Colonic mucosa (tissue), 4 donors: ENCODE results near the gene COQ8A. TPM values are rescaled to one million over a fixed set of nuclear protein-coding genes. Genes with fewer than 3 reads are reported as not detected.

Source experiments
- DNase-seq: peaks from one replicate; pipeline ENCODE4 v3.0.0-alpha.2; 2020
- H3K27ac ChIP-seq: fragments of 200-600 bp; one replicate; pipeline ENCODE4 v1.8.0; 2021
- H3K27me3 ChIP-seq: fragments of 200-600 bp; one replicate; pipeline ENCODE4 v1.8.0; 2021
- H3K36me3 ChIP-seq: fragments of 200-600 bp; one replicate; pipeline ENCODE4 v1.8.0; 2021
- H3K4me1 ChIP-seq: fragments of 200-600 bp; one replicate; pipeline ENCODE4 v1.8.0; 2021; ENCODE audit warnings: mild to moderate bottlenecking
- H3K4me3 ChIP-seq: fragments of 200-600 bp; one replicate; pipeline ENCODE4 v1.8.0; 2021
- H3K9ac ChIP-seq, 2 donors: one replicate each; pipeline ENCODE4 v1.7.0; 2013; ENCODE audit warnings: control low read depth in 2 of 2, low read depth in 2 of 2, low read length in 2 of 2
- H3K9me3 ChIP-seq: fragments of 200-600 bp; one replicate; pipeline ENCODE4 v1.8.0; 2021
- CTCF ChIP-seq: fragments of 200-600 bp; IDR thresholded peaks from one replicate; pipeline ENCODE4 v1.8.0; 2022; ENCODE audit warnings: antibody characterized with exemption, mild to moderate bottlenecking
- intact Hi-C: fragments of 100-400 bp; cut with DNase I; formaldehyde crosslinking; loops from one replicate; pipeline ENCODE4 v1.14.1; 2022
- total RNA-seq, 2 donors: library from RNA; stranded (reverse); fragmentation: NEBNext Ultra II Directional in 1 of 2; extraction: Animal tissue kit (Norgen Biotek cat#: 25700) in 1 of 2; gene quantifications; one replicate each; pipeline ENCODE4 v1.2.1, GENCODE V29; 2021
- donor health status: healthy.
- donor health status: DM: no; HTN: no; CAD: no.
- donor health status: DM: no; HTN: no; CAD: no.

The COQ8A gene
- total RNA-seq, 2 donors from 2014 or later: 56.3 to 58.1 TPM

GRCh38 chr1:226989085-226989920 is 49.2 kb downstream of the COQ8A start:
- no peak for TF ChIP-seq CTCF
- Histone ChIP-seq H3K27me3 (no peaks in the 10 kb centered on the region), H3K9me3 (no peaks in the 10 kb centered on the region), H3K9ac (peak overlapping the region; percentile 7 to 76), H3K4me1 (peaks cover 16% of the 10 kb centered on the region), H3K27ac (peak overlapping the region; percentile 87), H3K36me3 (peaks cover 7% of the 10 kb centered on the region), H3K4me3 (no peak overlapping the region)
- DNase-seq: peak; percentile 56
- intact Hi-C loops: loop anchor here (5.0 kb wide), 1 partner anchor 42 kb away; no protein-coding TSS in a partner anchor

GRCh38 chr1:226990133-226990716 is 50.1 kb downstream of the COQ8A start:
- no peak overlapping the region for H3K4me3 ChIP-seq
- H3K27ac ChIP-seq: peak overlapping the region; percentile 87
- peak overlapping the region in 1 of 2 donors; percentile 76 for H3K9ac ChIP-seq
- TF ChIP-seq CTCF: no peak
- peak; percentile 88 for DNase-seq
- peaks cover 16% of the 10 kb centered on the region for H3K4me1 ChIP-seq
- H3K9me3 ChIP-seq: no peaks in the 10 kb centered on the region
- intact Hi-C loops: no loop called here
- no peaks in the 10 kb centered on the region for H3K27me3 ChIP-seq
- H3K36me3 ChIP-seq: peaks cover 7% of the 10 kb centered on the region

GRCh38 chr1:226991920-226992319 is 51.8 kb downstream of the COQ8A start:
- no peaks in the 10 kb centered on the region for H3K27me3 ChIP-seq
- DNase-seq: no peak
- H3K4me3 ChIP-seq: no peak overlapping the region
- H3K4me1 ChIP-seq: peaks cover 16% of the 10 kb centered on the region
- no peak overlapping the region for H3K27ac ChIP-seq
- intact Hi-C loops: no loop called here
- H3K9me3 ChIP-seq: no peaks in the 10 kb centered on the region
- H3K9ac ChIP-seq: no peak overlapping the region
- TF ChIP-seq CTCF: no peak
- H3K36me3 ChIP-seq: peaks cover 2% of the 10 kb centered on the region

GRCh38 chr1:226993814-226994585 is 53.9 kb downstream of the COQ8A start:
- Histone ChIP-seq H3K27ac (no peak overlapping the region), H3K36me3 (no peaks in the 10 kb centered on the region), H3K9me3 (no peaks in the 10 kb centered on the region), H3K4me3 (no peak overlapping the region), H3K4me1 (peaks cover 11% of the 10 kb centered on the region), H3K9ac (no peak overlapping the region), H3K27me3 (no peaks in the 10 kb centered on the region)
- intact Hi-C loops: no loop called here
- TF ChIP-seq CTCF: no peak
- no peak for DNase-seq

GRCh38 chr1:226994586-226995364 is 54.7 kb downstream of the COQ8A start:
- DNase-seq: no peak
- Histone ChIP-seq H3K27ac (no peak overlapping the region), H3K36me3 (no peaks in the 10 kb centered on the region), H3K9me3 (no peaks in the 10 kb centered on the region), H3K4me1 (peaks cover 3% of the 10 kb centered on the region), H3K27me3 (no peaks in the 10 kb centered on the region), H3K4me3 (no peak overlapping the region), H3K9ac (no peak overlapping the region)
- intact Hi-C loops: no loop called here
- no peak for TF ChIP-seq CTCF
